ENCODE measurements around the gene PER1. TPM values are rescaled to one million over a fixed set of nuclear protein-coding genes. Genes with fewer than 3 reads are reported as not detected.

PER1 gene
- total RNA-seq, 1 experiment from 2014 or later, result 25.0 TPM

DNA sequence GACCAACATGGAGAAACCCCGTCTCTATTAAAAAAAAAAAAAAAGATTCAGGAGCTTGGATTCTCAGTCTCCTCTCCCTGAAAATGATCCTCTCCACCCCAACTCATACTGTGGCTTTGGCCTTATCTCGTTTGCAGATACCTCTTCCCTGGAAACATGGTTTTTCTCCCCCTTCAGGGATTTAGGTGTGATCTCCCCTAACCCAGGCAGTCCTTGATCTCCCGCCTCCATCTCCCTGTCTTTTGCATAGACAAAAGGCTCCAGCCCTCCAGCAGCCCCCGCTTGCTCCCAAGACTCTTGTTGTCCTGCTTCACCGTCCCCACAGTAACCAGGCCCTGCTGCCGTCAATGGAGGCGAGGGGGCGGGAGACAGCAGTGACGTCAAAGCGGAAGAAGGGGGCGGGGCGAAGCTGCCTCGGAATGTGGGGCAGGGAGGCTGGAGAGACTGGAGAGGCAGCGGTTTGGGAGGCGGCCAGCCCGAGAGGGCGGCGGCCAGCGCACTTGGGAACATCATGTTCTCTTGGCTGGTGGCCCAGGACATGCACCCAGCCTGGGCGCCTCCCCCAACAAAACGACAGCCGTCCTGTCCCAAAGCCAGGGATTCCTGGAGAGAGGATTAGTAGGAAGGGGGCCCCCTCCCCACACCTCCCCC lies 1.9 kb upstream of the PER1 start:
- no peaks in the 10 kb centered on the region for H3K27me3 ChIP-seq (ENCODE audit: low read length)
- no peaks in the 10 kb centered on the region for H3K9me2 ChIP-seq (replicated peaks; ENCODE audit: low read length)
- no peaks in the 10 kb centered on the region for H3K9me3 ChIP-seq (ENCODE audit: low read length)
- peak overlapping the region; percentile 90 for H3K4me2 ChIP-seq (ENCODE audit: low read length)
- peak; percentile 94 for DNase-seq
- peaks cover 37% of the 10 kb centered on the region for H3K79me2 ChIP-seq (ENCODE audit: low read length)
- intact Hi-C loops (cut with micrococcal nuclease), result no loop called here
- H4K20me1 ChIP-seq (ENCODE audit: low read length), result peaks cover 20% of the 10 kb centered on the region; the same call in 1 of the 2 replicates
- peak; percentile 27 for ATAC-seq
- BruUV-seq (replicated peaks), result no TSS peak
- no peaks in the 10 kb centered on the region for H3F3A ChIP-seq (ENCODE audit: low read length, unreplicated experiment)
- peaks cover 4% of the 10 kb centered on the region; the same call in 1 of the 2 replicates for H3K36me3 ChIP-seq (ENCODE audit: low read depth, low read length)
- H3K4me3 ChIP-seq (ENCODE audit: low read length), result peak overlapping the region; percentile 93
- peak overlapping the region; percentile 79 for H3K27ac ChIP-seq (ENCODE audit: low read length)
- H3K9ac ChIP-seq (ENCODE audit: low read length), result peak overlapping the region; percentile 88
- ChIA-PET CTCF (no interaction called here), POLR2A (ENCODE audit: unreplicated experiment) (no interaction called here)
- TF ChIP-seq EZH2 (IDR thresholded peaks at IDR 0.05; ENCODE audit: low read length, unreplicated experiment), result no peak
- no peak for TF ChIP-seq EZH2phosphoT487 (IDR thresholded peaks at IDR 0.05; ENCODE audit: borderline replicate concordance, low read length)
- TF ChIP-seq, protein P1, sequence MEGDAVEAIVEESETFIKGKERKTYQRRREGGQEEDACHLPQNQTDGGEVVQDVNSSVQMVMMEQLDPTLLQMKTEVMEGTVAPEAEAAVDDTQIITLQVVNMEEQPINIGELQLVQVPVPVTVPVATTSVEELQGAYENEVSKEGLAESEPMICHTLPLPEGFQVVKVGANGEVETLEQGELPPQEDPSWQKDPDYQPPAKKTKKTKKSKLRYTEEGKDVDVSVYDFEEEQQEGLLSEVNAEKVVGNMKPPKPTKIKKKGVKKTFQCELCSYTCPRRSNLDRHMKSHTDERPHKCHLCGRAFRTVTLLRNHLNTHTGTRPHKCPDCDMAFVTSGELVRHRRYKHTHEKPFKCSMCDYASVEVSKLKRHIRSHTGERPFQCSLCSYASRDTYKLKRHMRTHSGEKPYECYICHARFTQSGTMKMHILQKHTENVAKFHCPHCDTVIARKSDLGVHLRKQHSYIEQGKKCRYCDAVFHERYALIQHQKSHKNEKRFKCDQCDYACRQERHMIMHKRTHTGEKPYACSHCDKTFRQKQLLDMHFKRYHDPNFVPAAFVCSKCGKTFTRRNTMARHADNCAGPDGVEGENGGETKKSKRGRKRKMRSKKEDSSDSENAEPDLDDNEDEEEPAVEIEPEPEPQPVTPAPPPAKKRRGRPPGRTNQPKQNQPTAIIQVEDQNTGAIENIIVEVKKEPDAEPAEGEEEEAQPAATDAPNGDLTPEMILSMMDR (conservative IDR thresholded peaks at IDR 0.05; ENCODE audit: low read depth, low read length), result no peak
- H3K4me1 ChIP-seq (ENCODE audit: insufficient read depth, low read length), result peaks cover 40% of the 10 kb centered on the region
- no peak overlapping the region for H2AFZ ChIP-seq (ENCODE audit: low read length)

DNA sequence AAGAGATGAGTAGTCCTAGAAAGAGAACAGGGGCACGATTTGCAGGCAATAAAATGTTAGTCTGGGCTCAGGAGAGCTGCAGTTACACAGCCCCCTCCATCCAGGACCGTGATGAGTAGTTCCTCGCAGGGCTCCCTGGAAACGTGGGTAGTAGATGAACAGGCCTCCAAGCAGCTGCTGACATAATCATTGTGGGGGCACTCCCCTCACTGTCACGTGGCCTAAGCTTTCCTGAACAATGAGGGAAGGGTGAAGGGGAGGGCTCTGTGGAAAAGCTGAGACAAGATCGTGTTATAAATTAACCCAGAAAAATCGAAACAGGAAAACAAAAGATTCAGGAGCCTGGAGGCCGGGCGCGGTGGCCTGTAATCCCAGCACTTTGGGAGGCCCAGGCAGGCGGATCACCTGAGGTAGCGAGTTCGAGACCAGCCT lies 1.3 kb upstream of the PER1 start:
- Histone ChIP-seq H3K9ac (ENCODE audit: low read length) (peak overlapping the region; percentile 73), H2AFZ (ENCODE audit: low read length) (no peak overlapping the region), H3K4me2 (ENCODE audit: low read length) (peak overlapping the region; percentile 72), H3K27me3 (ENCODE audit: low read length) (no peaks in the 10 kb centered on the region), H3K79me2 (ENCODE audit: low read length) (peaks cover 37% of the 10 kb centered on the region), H3F3A (ENCODE audit: low read length, unreplicated experiment) (no peaks in the 10 kb centered on the region), H3K9me3 (ENCODE audit: low read length) (no peaks in the 10 kb centered on the region), H3K9me2 (replicated peaks; ENCODE audit: low read length) (no peaks in the 10 kb centered on the region), H3K4me1 (ENCODE audit: insufficient read depth, low read length) (peaks cover 40% of the 10 kb centered on the region), H3K36me3 (ENCODE audit: low read depth, low read length) (peaks cover 4% of the 10 kb centered on the region; the same call in 1 of the 2 replicates), H4K20me1 (ENCODE audit: low read length) (peaks cover 20% of the 10 kb centered on the region; the same call in 1 of the 2 replicates), H3K4me3 (ENCODE audit: low read length) (peak overlapping the region; percentile 49; the same call in 1 of the 2 replicates), H3K27ac (ENCODE audit: low read length) (peak overlapping the region; percentile 79)
- no TSS peak for BruUV-seq (replicated peaks)
- DNase-seq (peak; percentile 33), ATAC-seq (no peak)
- TF ChIP-seq EZH2 (IDR thresholded peaks at IDR 0.05; ENCODE audit: low read length, unreplicated experiment) (no peak), EZH2phosphoT487 (IDR thresholded peaks at IDR 0.05; ENCODE audit: borderline replicate concordance, low read length) (no peak)
- TF ChIP-seq, protein P1 (conservative IDR thresholded peaks at IDR 0.05; ENCODE audit: low read depth, low read length), result no peak
- ChIA-PET CTCF (no interaction called here), POLR2A (ENCODE audit: unreplicated experiment) (no interaction called here)
- intact Hi-C loops (cut with micrococcal nuclease), result no loop called here

DNA sequence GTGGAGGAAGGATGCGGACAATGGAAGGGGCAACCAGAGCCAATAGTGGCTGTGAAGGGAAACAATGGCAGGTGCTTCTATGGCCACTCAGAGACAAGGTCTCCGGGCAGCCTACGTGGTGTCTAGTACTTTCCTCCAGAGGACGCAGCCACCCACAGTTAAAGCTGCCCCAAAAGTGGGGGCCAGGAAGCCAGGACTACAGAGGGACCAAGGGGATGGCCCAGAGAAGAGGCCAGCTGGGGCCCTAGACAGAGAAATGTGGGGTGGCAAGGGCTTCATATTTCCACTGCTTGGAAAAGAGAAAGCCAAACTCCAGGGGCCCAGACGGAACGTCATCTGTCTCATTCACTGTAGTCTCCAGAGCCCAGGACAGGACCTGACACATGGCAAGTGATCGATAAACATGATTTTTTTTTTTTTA lies 837 bp upstream of the PER1 start:
- peaks cover 20% of the 10 kb centered on the region; the same call in 1 of the 2 replicates for H4K20me1 ChIP-seq (ENCODE audit: low read length)
- H2AFZ ChIP-seq (ENCODE audit: low read length), result no peak overlapping the region
- H3K36me3 ChIP-seq (ENCODE audit: low read depth, low read length), result peaks cover 4% of the 10 kb centered on the region; the same call in 1 of the 2 replicates
- H3K9me2 ChIP-seq (replicated peaks; ENCODE audit: low read length), result no peaks in the 10 kb centered on the region
- no TSS peak for BruUV-seq (replicated peaks)
- TF ChIP-seq EZH2phosphoT487 (IDR thresholded peaks at IDR 0.05; ENCODE audit: borderline replicate concordance, low read length) (no peak), EZH2 (IDR thresholded peaks at IDR 0.05; ENCODE audit: low read length, unreplicated experiment) (no peak)
- TF ChIP-seq, protein P1 (conservative IDR thresholded peaks at IDR 0.05; ENCODE audit: low read depth, low read length), result no peak
- DNase-seq, result no peak
- no peaks in the 10 kb centered on the region for H3K9me3 ChIP-seq (ENCODE audit: low read length)
- intact Hi-C loops (cut with micrococcal nuclease), result no loop called here
- 0 out of 2 replicates have a peak overlapping the region, but pooled peaks have one; percentile 91 for H3K4me2 ChIP-seq (ENCODE audit: low read length)
- no peak overlapping the region for H3K4me3 ChIP-seq (ENCODE audit: low read length)
- 0 out of 2 replicates have a peak overlapping the region, but pooled peaks have one; percentile 73 for H3K9ac ChIP-seq (ENCODE audit: low read length)
- no peaks in the 10 kb centered on the region for H3F3A ChIP-seq (ENCODE audit: low read length, unreplicated experiment)
- ATAC-seq, result no peak
- peaks cover 40% of the 10 kb centered on the region for H3K4me1 ChIP-seq (ENCODE audit: insufficient read depth, low read length)
- POLR2A ChIA-PET (ENCODE audit: unreplicated experiment), result no interaction called here
- peak overlapping the region; percentile 79 for H3K27ac ChIP-seq (ENCODE audit: low read length)
- peaks cover 37% of the 10 kb centered on the region for H3K79me2 ChIP-seq (ENCODE audit: low read length)
- CTCF ChIA-PET, result no interaction called here
- no peaks in the 10 kb centered on the region for H3K27me3 ChIP-seq (ENCODE audit: low read length)
